KMS-11 (cell line): ENCODE measurements around the gene ZNF516.

Experiments used
- H2AFZ ChIP-seq: fragments of 200-600 bp; sonication (generic); 2 replicates; pipeline ENCODE4 v1.6.1; 2016; ENCODE audit warnings: antibody characterized with exemption, mixed run types, low read depth
- H3K27ac ChIP-seq: fragments of 200-600 bp; sonication (generic); 2 replicates; pipeline ENCODE4 v1.6.1; 2016; ENCODE audit warnings: mild to moderate bottlenecking, mixed run types
- H3K27me3 ChIP-seq: fragments of 200-600 bp; sonication (generic); 2 replicates; pipeline ENCODE4 v1.6.1; 2017; ENCODE audit warnings: mild to moderate bottlenecking, low read depth, mixed run types, moderate library complexity; ENCODE audit not compliant: insufficient read depth
- H3K36me3 ChIP-seq: fragments of 200-600 bp; sonication (generic); 2 replicates; pipeline ENCODE4 v1.6.1; 2017; ENCODE audit warnings: mild to moderate bottlenecking, mixed run types; ENCODE audit not compliant: insufficient read depth
- H3K4me1 ChIP-seq: fragments of 200-600 bp; sonication (generic); 2 replicates; pipeline ENCODE4 v1.6.1; 2016; ENCODE audit warnings: mild to moderate bottlenecking, low read depth, mixed run types; ENCODE audit not compliant: poor library complexity, severe bottlenecking
- H3K4me2 ChIP-seq: fragments of 200-600 bp; sonication (generic); 2 replicates; pipeline ENCODE4 v1.7.0; 2016; ENCODE audit warnings: mild to moderate bottlenecking, mixed run types
- H3K4me3 ChIP-seq: fragments of 200-600 bp; sonication (generic); IDR thresholded peaks from 2 replicates; pipeline ENCODE4 v1.6.1; 2017; ENCODE audit warnings: low read depth, low read length, mixed read lengths; ENCODE audit not compliant: insufficient read depth
- H3K79me2 ChIP-seq: fragments of 200-600 bp; sonication (generic); 2 replicates; pipeline ENCODE4 v1.6.1; 2016; ENCODE audit warnings: low read depth, mixed run types; ENCODE audit not compliant: insufficient read depth
- H3K9ac ChIP-seq: fragments of 200-600 bp; sonication (generic); 2 replicates; pipeline ENCODE4 v1.6.1; 2016; ENCODE audit warnings: mild to moderate bottlenecking, mixed run types
- H4K20me1 ChIP-seq: fragments of 200-600 bp; sonication (generic); 2 replicates; pipeline ENCODE4 v1.6.1; 2016; ENCODE audit warnings: mild to moderate bottlenecking, mixed run types; ENCODE audit not compliant: insufficient read depth
- CTCF ChIP-seq: fragments of 200-600 bp; sonication (generic); conservative IDR thresholded peaks from 2 replicates; pipeline ENCODE4 v1.6.1; 2017; ENCODE audit warnings: low read depth, mild to moderate bottlenecking, antibody characterized with exemption, low read length, moderate library complexity, mixed read lengths

The ZNF516 gene

DNA sequence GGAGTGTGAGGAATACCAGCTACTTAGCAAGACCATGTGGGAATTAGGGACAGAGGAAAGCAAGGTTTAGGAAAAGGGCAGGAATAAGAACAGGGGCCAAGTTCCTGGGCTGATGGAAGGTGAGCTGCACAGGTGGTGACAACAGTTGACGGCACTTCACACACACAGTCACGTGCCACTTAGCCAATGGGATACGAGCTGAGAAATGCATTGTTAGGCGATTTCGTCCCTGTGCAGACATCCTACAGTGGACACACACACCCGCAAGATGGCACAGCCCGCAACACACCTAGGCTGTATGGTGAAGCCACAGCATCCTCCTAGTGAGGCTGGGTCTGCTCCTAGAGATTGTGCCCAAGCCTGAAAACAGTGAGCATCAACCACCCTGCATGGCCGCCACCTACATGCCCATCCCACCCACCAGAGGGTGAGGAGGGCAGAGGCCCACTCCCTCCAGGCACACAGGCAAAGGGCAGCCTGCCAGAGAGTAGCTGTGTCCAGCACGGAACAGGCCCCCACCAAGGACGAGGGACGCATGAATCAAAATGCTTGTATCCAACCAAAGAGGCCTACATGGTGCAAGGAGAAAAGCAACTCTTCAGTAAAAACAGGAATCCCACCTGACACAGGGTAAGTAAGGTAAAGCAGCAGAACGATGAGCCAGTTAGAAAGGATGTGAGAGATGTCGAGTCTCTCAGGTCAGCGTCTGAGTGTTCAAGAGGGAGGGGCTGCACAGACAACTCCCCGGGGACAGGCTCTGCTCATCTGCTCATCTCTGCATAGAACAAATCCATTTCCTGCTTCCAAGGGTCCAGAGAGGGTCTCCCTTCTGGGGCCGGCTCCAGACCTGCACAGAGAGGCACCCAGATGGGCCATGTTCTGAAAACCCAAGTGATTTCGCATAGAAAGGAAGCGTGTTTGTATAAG lies 51.3 kb downstream of the ZNF516 start:
- TF ChIP-seq CTCF = no peak
- H3K27me3 ChIP-seq = no peaks in the 10 kb centered on the region
- H3K36me3 ChIP-seq = no peaks in the 10 kb centered on the region
- no peaks in the 10 kb centered on the region for H4K20me1 ChIP-seq
- H2AFZ ChIP-seq = no peak overlapping the region
- no peak overlapping the region for H3K4me2 ChIP-seq
- H3K4me1 ChIP-seq = no peaks in the 10 kb centered on the region
- H3K27ac ChIP-seq = no peak overlapping the region
- H3K79me2 ChIP-seq = peaks cover 51% of the 10 kb centered on the region; the same call in 1 of the 2 replicates
- no peak overlapping the region for H3K9ac ChIP-seq
- no peak overlapping the region for H3K4me3 ChIP-seq

GRCh38 chr18:76442413-76443171 lies 52.5 kb downstream of the ZNF516 start:
- peaks cover 46% of the 10 kb centered on the region; the same call in 1 of the 2 replicates for H3K79me2 ChIP-seq
- H2AFZ ChIP-seq = no peak overlapping the region
- no peaks in the 10 kb centered on the region for H3K27me3 ChIP-seq
- H3K4me2 ChIP-seq = no peak overlapping the region
- H4K20me1 ChIP-seq = no peaks in the 10 kb centered on the region
- TF ChIP-seq CTCF = no peak
- H3K36me3 ChIP-seq = no peaks in the 10 kb centered on the region
- H3K4me3 ChIP-seq = no peak overlapping the region
- no peak overlapping the region for H3K9ac ChIP-seq
- no peak overlapping the region for H3K27ac ChIP-seq
- H3K4me1 ChIP-seq = no peaks in the 10 kb centered on the region

DNA sequence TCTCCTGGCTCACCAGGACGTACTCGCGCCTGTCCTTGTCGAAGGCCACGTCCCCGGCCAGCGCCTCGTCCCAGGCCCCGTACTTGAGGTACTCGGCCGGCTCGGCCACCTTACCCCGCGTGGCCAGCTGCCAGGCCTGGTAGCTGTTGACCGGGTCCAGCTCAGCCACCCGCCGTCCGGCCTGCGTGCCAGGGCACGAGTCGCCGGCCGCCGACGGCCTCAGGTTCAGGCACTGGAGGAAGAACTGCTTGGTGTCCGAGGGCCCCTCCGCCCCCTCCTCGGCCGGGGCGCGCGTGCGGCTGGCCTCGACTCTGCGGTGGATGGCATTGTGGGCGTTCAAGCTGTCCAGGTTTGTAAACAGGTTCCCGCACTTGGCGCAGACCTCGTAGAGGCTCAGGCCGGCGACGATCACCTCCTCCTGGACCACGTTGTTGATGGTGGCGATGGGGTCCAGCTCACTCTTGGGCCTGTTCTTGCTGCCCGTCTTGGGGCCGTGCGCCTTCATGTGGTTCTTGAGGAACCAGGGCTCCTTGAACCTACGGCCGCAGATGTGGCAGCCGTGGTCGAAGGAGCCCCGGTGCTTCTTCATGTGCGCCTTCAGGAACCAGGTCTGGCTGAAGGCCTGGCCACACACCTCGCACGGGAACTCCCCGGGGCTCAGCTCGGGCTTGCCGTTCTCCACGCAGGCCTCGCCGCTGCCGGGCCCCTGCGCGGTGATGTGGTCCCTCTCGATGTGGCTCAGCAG lies 53.2 kb downstream of the ZNF516 start:
- Histone ChIP-seq H3K36me3 (no peaks in the 10 kb centered on the region), H3K9ac (no peak overlapping the region), H4K20me1 (no peaks in the 10 kb centered on the region), H2AFZ (no peak overlapping the region), H3K4me2 (no peak overlapping the region), H3K4me1 (no peaks in the 10 kb centered on the region), H3K4me3 (no peak overlapping the region), H3K79me2 (peaks cover 45% of the 10 kb centered on the region; the same call in 1 of the 2 replicates), H3K27me3 (no peaks in the 10 kb centered on the region), H3K27ac (no peak overlapping the region)
- no peak for TF ChIP-seq CTCF

GRCh38 chr18:76441002-76441667 lies 53.9 kb downstream of the ZNF516 start:
- H3K4me3 ChIP-seq = no peak overlapping the region
- peaks cover 40% of the 10 kb centered on the region; the same call in 1 of the 2 replicates for H3K79me2 ChIP-seq
- no peak for TF ChIP-seq CTCF
- no peaks in the 10 kb centered on the region for H4K20me1 ChIP-seq
- no peak overlapping the region for H3K27ac ChIP-seq
- H3K9ac ChIP-seq = no peak overlapping the region
- H3K4me1 ChIP-seq = no peaks in the 10 kb centered on the region
- no peaks in the 10 kb centered on the region for H3K27me3 ChIP-seq
- H2AFZ ChIP-seq = no peak overlapping the region
- H3K36me3 ChIP-seq = no peaks in the 10 kb centered on the region
- no peak overlapping the region for H3K4me2 ChIP-seq
